Kidney tubule cell (primary cell): ENCODE measurements around the gene TRPV4.

Experiments
- DNase-seq: peaks from one replicate; pipeline ENCODE4 v3.0.0-alpha.2; 2018; ENCODE audit warnings: low spot score

The TRPV4 gene

DNA sequence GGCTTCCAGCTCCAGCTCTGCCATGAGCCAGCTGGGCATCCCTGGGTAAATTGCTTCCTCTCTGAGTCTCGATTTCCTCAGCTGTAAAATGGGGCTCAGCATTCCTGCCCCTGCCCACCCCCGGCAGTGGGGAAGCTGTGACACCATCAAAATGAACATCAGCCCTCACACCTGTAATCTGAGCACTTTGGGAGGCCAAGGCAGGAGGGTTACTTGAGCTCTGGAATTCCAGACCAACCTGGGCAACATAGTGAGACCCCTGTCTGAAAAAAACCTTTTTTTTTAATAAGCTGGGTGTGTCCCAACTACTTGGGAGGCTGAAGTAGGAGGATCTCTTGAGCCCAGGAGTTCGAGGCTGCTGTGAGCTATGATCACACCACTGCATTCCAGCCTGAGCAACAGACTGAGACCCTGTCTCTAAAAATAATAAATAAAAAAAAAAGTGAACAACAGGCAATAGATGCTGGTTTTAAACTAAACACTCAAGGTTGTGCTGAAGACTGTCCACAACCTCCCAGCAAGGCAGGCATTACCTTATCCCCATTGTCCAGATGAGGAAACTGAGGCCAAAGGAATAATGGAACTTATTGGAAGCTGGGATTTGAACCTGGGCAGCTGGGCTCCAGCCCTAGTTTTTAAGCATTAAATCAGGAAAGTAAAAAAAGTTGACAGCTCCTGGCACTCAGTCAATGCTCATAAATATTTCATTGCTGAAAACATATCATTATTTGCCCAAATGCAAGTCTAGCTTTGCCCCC is 4.3 kb downstream of the TRPV4 start:
- DNase-seq = no peak

DNA sequence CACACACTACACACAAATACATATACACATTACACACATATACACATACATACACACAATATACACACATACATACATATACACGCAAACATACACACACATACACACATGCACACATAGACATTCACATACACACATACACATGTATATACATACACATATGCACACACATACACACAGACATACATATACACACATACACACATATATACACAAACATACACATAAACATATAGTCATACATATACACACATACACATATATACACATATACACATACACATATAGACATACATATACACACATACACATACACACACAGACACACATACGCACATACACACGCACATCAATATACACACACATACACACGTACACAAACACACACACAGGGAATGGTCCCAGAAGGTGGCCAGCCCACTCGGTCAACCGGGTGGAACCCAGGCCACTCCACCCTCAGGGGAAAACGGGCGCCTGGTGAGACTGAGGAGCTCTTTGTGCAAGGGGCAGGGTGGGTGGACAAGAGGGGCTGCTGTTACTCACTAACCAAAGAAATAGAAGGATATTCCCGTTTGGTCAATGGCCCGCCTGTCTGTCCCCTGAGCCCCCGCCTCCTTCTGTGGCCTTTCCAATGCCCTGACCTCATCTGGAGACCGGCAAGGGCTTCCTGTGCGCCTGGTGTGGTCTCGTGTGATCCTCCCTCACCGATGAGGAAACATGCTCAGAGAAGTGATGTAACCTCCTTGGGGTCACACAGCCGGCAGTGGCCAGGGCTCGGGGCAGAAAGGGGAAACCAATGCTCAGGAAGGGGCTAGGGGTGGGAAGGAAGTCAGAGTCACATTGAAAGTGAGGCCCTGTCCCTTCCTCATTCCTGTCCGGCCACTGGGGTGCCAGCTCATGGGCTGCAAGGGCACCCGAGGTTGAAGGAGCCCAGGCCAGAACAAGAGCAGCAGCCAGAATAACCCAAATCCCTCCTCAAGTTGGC is 5.3 kb downstream of the TRPV4 start:
- peak; percentile 45 for DNase-seq

DNA sequence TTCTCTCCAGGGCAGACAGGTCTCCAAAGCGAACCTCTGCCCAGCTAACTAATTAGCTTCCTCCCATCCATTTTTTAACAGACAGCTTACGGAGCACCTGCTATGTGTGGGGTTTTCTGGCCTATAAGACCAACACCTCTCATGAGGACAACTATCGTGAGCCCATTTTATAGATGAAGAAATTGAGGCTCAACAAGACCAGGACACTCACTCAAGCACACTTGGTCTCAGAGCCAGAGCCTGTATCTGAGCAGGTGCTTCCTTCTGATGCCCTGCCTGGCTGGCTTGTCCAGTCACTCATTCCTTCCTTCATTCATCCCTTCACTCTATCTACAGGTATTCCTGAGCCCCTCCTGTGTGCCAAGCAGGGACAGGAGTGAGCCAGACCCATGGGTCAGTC is 6.1 kb downstream of the TRPV4 start:
- DNase-seq = no peak

DNA sequence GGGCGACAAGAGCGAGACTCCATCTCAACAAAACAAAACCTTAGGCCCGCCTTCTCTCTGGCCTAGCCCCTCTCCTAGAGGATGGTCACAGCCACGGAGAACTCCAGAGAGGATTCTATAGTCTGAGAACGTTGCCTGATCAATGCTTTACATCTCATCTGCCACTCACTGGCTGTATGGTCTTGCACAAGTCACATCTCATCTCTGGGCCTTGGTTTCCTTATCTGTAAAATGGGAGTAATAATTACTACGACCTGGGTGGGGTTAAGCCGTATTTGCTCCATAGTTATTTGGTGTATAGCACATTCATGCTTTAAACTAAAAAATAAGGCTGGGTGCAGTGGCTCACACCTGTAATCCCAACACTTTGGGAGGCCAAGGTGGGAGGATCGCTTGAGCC is 8.5 kb downstream of the TRPV4 start:
- DNase-seq = no peak

DNA sequence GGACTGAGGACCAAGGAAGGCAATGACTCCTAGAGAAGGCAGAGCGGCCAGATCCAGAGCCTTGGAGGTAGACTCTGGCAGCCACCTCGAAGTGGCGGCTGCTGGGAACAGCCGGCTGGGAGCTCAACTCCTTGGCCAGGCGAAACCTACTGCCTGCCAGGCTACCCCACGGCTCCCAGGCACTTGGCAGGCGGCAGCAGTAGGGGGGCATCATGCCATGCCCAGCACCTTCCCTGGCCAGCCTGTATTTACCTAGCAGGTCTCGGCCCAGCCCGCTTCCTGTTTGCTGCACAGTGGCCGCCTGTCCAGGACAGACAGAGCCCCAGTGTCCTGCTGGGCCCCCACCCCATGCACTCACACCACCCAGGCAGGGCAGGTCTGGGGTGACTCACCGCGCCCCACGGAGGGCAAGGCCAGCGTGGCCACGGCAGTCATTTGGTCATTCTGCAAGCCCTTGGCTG is 10.2 kb downstream of the TRPV4 start:
- DNase-seq = peak; percentile 64

DNA sequence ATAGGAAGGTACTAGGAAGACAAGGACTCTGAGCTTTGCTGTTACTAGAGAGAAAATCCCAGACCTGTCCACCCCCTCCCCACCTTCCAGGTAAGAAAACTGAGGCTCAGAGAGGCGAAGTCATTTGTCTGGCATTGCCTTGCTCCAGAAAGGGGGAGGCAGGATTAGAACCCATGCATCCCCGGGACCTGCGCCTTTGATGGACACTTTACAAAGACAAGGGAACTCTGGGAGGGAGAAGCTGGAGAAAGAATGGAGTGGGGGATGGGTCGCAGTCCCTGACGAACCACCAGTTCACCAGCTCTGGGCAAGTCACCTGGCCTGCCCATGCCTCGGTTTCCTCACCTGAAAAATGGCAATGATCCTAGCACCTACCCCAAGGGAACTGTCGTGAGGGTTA is 10.8 kb downstream of the TRPV4 start:
- no peak for DNase-seq

DNA sequence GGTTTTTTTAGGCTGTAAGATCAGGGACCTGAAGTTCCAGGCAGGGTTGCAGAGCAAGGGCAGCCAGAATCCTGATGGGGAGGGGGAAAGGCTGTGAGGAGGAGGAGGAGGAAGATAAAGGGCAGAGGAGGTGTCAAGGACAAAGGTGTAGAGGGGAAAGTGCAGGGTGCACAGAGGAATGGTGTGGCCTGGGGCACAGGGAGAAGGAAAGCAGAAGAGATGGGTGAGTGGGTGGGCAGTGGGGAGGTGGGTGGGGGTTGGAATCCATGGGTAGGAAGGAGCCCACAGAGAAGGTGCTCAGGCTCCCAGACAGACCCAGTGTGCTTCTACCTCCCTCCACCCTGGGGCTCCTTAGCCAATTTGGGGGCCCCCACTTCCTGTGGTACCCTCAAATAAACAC is 11.2 kb downstream of the TRPV4 start:
- no peak for DNase-seq

DNA sequence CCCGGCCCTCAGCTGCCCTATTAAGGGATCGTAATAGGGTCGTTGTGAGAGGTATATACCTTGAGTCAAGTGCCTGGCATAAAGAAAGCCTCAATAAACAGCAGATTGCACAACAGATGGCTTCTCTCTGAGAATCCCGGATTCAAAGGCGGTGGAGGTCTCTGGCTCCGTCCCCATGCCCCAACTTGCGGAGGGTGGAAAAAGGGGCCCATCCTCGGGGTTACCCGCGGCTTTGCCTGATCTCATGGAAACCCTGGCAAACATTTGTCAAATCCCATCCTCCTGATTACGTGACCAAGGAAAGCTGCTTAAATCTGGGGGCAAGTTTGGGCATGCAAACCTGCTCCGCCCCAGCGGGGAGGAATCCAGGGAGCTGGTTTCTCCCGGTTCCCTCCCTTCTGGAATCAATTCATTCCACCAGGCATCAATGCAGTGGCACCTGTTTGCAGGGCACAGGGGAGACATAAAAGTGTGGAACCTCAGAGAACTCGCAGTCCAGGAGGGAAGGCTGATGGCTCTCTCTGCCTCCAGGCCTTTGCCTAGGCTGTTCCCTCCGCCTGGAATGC is 12.3 kb downstream of the TRPV4 start:
- DNase-seq = no peak

DNA sequence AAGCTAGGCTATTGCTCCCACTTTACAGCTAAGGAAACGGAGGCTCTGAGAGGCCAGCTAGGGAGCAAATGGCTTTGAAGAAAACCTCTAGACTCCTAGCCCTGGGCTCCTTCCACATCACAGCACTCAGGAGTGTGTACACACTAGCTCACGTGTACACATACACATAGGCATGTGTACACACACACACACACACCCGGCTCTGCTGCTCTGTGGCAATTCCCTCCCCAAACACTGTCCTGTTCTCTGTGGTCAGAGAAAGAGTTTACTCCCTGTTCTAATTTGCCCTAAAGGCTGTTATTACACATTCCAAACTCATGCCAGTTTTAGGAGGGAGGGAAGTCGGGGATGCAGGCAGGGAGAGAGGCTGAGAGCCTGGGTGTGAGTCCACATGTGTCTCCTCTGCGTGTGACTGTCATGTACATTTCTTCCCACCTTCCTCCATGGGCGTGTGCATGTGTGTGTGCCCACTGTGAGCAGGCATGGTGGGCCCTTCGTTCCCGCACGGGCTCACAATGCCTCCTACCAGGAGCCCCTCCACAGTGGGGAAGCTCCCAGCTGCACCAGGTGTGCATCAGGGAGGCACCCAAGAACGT is 14.2 kb downstream of the TRPV4 start:
- peak; percentile 9 for DNase-seq

DNA sequence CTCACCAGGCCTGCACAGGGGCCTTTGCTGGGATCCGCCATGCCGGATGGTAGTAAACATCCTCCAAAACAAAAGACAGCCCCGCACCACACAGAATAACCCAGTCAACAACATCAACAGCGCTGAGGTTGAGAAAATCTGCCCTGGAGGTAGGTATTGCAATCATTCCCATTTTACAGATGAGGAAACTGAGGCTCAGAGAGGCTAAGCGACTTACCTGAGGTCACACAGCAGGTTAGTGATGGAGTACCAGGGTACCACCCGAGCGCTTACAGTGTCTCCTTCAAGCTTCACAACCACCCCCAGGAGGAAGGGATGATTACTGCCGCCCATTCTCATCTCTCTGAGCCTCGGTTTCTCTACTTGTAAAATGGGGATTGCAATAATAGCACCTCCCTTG is 14.9 kb downstream of the TRPV4 start:
- DNase-seq = no peak

DNA sequence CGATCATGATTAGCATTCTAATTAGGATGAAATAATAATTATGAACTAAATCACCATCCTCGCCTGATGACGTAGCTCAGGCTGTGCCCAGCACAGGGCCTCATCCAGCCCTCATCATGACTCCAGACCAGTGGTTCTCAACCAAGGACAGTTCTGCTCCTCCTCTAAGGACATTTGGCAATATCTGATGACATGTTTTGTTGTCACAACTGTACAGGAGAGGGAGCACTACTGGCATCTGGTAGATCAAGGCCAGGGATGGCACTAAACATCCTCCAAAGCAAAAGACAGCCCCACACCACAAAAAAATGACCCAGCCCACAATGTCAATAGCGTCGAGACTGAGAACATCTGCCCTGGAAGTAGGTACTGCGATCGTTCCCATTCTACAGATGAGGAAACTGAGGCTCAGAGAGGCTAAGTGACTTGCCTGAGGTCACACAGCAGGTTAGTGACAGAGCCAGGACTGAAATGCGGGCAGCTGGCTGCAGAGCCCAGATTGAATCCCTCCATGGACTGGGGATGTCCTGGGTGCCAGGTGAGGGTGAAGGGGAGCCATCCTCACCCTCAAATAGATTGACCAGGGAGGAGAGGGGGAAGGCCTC is 15.5 kb downstream of the TRPV4 start:
- no peak for DNase-seq

DNA sequence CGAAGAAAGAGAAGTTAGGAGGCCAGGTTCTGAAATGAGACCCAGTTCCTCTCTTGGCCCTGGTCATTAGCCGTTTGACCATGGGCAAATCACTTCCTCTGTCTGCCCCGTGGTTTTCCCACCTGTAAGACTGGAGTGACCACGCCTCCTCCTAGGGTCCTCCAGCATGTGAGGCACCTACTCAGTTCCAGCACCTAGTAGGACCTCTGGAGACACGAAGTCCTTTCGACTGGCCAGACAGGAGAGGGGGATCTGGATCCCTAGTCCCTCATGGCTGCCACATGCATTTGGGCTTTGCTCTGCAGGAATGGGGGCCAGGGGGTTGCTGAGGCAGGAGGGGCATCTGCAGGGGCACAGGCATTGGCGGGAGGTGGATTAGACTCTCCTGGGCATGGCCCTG is 16.3 kb downstream of the TRPV4 start:
- no peak for DNase-seq

DNA sequence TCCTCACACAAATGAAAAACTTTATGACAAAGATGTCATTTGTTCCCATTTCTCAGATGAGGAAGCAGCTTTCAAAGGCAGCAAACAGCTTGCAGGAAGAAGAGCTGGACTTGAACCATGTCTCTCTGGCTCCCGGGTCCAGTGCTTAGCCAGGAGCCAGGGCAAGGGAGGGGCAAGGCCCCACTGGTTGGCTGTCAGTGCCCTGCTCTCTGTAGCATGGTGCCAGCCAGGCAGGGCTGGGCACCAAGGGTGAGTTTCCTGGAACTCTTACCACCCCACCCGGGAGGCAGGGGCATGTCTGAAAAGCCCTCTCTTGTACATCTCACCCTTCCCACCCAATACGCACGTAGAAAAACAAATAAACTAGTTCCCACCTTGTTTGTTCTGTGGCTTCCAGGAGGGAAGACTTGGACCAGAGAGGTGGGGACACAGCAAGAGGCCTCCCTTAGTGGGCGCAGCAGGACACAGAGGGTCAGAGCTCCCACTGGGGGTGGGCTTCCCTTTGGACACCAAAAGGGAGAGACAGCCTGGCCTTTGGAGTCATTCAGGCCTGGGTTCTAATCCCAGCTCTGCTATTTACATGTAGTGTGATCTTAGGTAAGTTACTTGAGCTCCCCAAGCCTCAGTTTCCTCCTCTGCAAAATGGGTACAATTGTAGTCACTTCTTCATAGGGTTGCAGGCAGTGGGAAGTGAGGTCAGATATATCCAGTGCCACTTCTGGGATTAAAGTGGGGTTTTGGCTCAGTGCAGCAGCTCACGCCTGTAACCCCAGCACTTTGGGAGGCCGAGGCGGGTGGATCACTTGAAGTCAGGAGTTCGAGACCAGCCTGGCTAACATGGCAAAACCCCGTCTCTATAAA is 17.2 kb downstream of the TRPV4 start:
- no peak for DNase-seq

DNA sequence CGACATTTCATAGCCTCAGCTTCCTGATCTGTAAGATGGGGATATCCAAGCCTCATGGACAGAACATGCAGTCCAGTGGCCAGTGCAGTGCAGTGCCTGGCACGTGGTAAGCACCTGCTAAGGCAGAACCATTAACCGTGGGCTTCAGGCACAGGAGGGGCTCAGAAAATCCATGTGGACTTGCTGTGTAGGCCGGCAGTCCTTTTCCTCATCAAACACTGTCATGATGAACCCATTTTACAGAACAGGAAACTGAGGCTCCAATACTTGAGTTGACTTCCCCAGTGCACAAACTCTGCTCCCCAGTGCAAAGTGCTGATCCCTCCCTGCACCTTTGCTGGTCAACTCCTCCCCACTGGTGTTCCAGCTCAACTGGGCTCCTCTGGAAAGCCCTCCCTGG is 18.0 kb downstream of the TRPV4 start:
- no peak for DNase-seq

DNA sequence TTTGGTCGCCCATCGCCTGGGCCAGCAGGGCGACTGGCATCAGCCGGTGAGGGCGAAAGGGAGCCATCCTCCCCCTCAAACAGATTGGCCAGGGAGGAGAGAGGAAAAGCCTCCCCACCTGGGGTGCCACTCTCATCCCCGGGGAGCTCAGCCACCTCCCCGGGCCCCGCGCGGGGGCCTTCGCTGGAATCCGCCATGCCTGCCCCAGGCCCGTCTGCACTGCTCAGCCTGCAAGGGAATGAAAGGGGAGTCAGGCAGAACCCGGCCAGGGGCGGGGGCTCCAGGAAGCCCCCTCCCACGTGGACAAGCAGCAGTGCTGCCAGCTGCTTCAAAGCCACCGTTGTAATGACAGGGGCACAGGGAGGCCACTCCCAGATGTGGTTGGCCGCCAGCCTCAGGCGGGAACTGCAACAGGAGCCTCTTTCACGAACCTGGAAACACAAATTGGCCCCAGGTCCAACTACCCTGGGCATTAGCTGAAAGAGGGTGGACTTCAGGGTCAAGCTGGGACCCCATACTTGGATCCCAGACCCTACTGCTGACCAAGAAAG is 18.5 kb downstream of the TRPV4 start:
- no peak for DNase-seq

DNA sequence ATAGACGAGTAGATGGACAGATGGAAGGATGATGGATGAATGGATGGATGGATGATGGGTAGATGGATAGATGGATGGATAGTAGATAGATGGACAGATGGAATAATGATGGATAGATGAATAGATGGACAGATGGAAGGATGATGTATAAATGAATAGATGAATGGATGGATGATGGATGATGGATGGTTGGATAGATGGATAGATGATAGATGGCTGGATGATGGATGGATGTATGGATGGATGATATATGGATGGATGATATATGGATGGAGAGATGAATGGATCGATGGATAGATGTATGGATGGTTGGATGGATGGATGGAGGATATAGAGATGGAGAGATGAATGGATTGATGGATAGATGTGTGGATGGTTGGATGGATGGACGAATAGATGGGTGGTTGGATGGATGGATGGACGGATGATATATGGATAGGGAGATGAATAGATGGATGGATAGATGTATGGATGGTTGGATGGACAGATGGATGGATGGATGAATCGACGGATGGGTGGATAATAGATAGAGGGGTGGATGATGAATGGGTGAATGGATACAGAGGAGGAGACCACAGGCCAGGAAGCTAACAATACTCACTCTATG is 19.3 kb downstream of the TRPV4 start:
- DNase-seq = no peak

DNA sequence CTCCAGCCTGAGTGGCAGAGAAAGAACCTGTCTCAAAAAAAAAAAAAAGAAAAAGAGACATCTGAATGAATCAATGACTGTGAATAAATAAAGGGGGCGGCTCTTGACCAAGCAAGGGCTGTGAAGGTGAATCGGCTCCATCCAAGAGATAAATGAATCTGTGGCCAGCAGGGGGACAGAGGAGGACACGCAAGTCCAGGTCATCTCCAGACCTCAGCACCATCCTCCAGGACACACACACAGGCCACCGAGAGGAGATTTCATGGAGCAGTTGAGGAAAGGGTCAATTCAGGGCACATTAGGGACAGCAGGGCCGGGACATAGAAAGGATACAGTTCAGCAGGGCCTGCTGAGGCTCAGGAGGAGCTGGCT is 21.6 kb downstream of the TRPV4 start:
- no peak for DNase-seq

DNA sequence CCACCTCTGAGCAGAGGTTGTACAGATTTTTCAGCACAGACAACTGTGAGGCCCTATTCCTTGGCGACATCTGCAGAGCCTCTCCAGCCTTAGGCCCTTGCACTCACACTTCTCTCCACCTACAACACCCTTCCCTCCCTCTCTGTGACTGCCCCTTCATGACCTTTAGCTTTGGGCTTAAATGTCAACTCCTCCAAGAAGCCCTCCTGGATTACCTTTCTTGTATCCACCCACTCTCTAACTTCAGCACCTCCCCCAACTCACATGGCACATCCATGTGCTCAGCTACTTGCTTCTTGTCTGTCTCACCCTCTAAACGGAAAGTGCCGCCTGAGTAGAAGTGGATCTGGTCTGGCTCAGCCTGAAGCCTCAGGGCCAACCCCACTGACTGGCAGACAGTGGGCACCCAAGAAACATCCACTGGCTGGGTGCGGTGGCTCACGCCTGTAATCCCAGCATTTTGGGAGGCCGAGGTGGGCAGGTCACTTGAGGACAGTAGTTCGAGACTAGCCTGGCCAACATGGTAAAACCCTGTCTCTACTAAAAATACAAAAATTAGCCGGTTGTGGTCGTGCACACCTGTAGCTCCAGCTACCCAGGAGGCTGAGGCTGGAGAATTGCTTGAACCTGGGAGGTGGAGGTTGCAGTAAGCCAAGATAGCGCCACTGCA is 22.1 kb downstream of the TRPV4 start:
- DNase-seq = no peak

DNA sequence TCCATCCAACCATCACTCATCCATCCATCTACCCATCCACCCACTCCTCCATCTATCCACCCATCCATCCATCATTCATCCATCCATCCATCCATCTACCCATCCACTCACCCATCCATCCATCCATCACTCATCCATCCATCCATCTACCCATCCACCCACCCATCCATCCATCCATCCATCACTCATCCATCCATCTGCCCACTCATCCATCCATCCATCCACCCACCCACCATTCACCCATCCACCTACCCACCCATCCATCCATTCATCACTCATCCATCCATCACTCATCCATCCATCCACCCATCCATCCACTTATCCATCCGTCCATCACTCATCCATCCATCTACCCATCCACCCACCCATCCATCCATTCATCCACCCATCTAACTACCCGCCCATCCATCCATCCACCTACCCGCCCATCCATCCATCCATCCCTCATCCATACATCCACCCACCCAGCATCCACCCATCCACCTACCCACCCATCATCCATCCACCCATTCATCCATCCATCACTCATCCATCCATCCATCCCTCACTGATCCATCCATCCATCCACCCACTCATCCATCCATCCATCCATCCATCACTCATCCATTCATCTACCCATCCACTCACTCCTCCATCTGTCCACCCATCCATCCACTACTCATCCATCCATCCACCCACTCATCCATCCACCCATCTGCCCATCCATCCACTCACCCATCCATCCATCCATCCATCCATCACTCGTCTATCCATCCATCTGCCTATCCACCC is 24.1 kb downstream of the TRPV4 start:
- no peak for DNase-seq
